Astrocyte (in vitro differentiated cells and primary cell): Measurements from ENCODE around the gene GPN2. TPM values are rescaled to one million over a fixed set of nuclear protein-coding genes. Genes with fewer than 3 reads are reported as not detected.

Source experiments
- DNase-seq: peaks from one replicate; pipeline ENCODE4 v3.0.0-alpha.2; 2010; ENCODE audit warnings: low read depth
- FAIRE-seq: peaks from 2 replicates; lab custom pipeline; 2011; peaks lifted over from hg19 to GRCh38; lab: Jason Lieb, UNC
- H2AFZ ChIP-seq: 2 replicates; pipeline ENCODE4 v1.6.0; 2012; ENCODE audit warnings: low read depth, low read length, inconsistent platforms
- H3K27ac ChIP-seq: 2 replicates; pipeline ENCODE4 v1.5.1; 2011; ENCODE audit warnings: low read depth, low read length, inconsistent platforms
- H3K27me3 ChIP-seq: 2 replicates; pipeline ENCODE4 v1.6.0; 2011; ENCODE audit warnings: low read length, inconsistent platforms; ENCODE audit not compliant: insufficient read depth
- H3K36me3 ChIP-seq: 2 replicates; pipeline ENCODE4 v1.5.1; 2011; ENCODE audit warnings: low read length, inconsistent platforms; ENCODE audit not compliant: insufficient read depth
- H3K4me1 ChIP-seq: 2 replicates; pipeline ENCODE4 v1.5.1; 2011; ENCODE audit warnings: low read length, inconsistent platforms; ENCODE audit not compliant: insufficient read depth
- H3K4me2 ChIP-seq: 2 replicates; pipeline ENCODE4 v1.6.0; 2012; ENCODE audit warnings: low read length, inconsistent platforms
- H3K4me3 ChIP-seq: 2 replicates; pipeline ENCODE4 v1.5.1; 2011; ENCODE audit warnings: low read depth, mild to moderate bottlenecking, low read length, inconsistent platforms; ENCODE audit not compliant: insufficient read depth
- H3K79me2 ChIP-seq: 2 replicates; pipeline ENCODE4 v1.6.0; 2012; ENCODE audit warnings: mild to moderate bottlenecking, low read length, inconsistent platforms; ENCODE audit not compliant: insufficient read depth
- H3K9ac ChIP-seq: 2 replicates; pipeline ENCODE4 v1.6.0; 2012; ENCODE audit warnings: mild to moderate bottlenecking, low read length, inconsistent platforms
- H3K9me3 ChIP-seq: 2 replicates; pipeline ENCODE4 v1.5.1; 2012; ENCODE audit warnings: low read depth, mild to moderate bottlenecking, low read length, inconsistent platforms; ENCODE audit not compliant: insufficient read depth
- H4K20me1 ChIP-seq: 2 replicates; pipeline ENCODE4 v1.6.0; 2012; ENCODE audit warnings: low read length, inconsistent platforms; ENCODE audit not compliant: insufficient read depth
- H3K27ac Mint-ChIP-seq: one replicate; pipeline ENCODE4 v1.8.0; 2021; ENCODE audit warnings: mild to moderate bottlenecking, mixed read lengths; ENCODE audit not compliant: unreplicated experiment
- H3K27me3 Mint-ChIP-seq: one replicate; pipeline ENCODE4 v1.8.0; 2021; ENCODE audit warnings: low read depth, mixed read lengths; ENCODE audit not compliant: unreplicated experiment
- H3K36me3 Mint-ChIP-seq: one replicate; pipeline ENCODE4 v1.8.0; 2021; ENCODE audit warnings: low read depth, mixed read lengths; ENCODE audit not compliant: unreplicated experiment
- H3K4me1 Mint-ChIP-seq: one replicate; pipeline ENCODE4 v1.8.0; 2021; ENCODE audit warnings: low read depth, mixed read lengths; ENCODE audit not compliant: unreplicated experiment
- H3K4me3 Mint-ChIP-seq: one replicate; pipeline ENCODE4 v1.8.0; 2021; ENCODE audit warnings: mild to moderate bottlenecking, moderate library complexity, mixed read lengths; ENCODE audit not compliant: unreplicated experiment
- H3K9me3 Mint-ChIP-seq: one replicate; pipeline ENCODE4 v1.8.0; 2021; ENCODE audit warnings: mild to moderate bottlenecking, mixed read lengths; ENCODE audit not compliant: unreplicated experiment
- EZH2 ChIP-seq: IDR thresholded peaks from 2 replicates; pipeline ENCODE4 v1.6.1; 2012; ENCODE audit warnings: mild to moderate bottlenecking, low read length, inconsistent platforms; ENCODE audit not compliant: insufficient read depth
- total RNA-seq: library from RNA; stranded (reverse); gene quantifications from 2 replicates; pipeline ENCODE4 v1.2.1, GENCODE V29; 2021
- TF ChIP-seq, protein P1 (sequence below): IDR thresholded peaks from 2 replicates; pipeline ENCODE4 v1.5.1; 2011; ENCODE audit warnings: low read depth, mild to moderate bottlenecking, inconsistent platforms, low read length, moderate library complexity; ENCODE audit not compliant: insufficient read depth

Gene GPN2
- total RNA-seq, 1 donor from 2014 or later: 24.5 TPM

DNA sequence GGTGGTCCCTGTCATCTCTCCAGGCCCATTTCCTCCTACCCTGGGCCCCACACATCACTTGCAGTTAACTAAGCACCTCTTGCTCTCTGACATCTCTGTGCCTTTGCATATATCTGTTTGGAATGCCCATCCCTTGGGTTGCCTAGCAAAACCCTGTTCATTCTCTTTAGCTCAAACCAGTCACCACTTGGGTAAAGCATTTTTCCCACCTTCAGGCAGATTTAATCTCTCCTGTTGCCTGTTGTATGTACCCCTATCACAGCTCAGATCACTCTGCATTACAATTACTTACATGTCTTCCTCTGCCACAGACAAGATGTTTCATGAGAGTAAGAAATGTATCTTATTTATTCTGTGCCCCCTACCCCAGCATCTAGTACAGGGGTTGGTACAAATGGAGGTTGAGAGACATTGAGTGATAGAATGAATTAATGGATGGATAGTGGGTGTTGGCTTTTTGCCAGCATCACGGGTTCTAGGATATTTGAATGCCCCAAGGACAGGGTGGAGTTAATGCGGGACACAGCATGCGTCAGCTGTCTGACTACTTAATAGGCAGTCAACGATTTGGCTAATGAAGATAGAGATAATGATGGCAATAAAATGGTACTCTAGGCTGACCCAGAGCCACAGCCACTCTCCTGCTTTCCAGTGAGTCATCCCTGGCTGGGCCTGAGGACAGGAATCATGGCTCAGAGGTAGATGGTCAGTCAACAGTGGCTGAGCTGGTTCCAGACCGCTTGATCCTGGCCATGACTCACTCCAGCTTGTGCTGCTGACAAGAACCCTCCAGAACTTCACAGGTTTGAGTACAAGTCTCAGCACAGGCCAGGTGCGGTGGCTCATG lies 17.2 kb upstream of the GPN2 start:
- Histone ChIP-seq H3K79me2 (no peaks in the 10 kb centered on the region), H3K27ac (no peak overlapping the region), H3K36me3 (no peaks in the 10 kb centered on the region), H3K9ac (no peak overlapping the region), H3K4me2 (no peak overlapping the region), H3K27me3 (no peaks in the 10 kb centered on the region), H3K4me1 (no peaks in the 10 kb centered on the region), H2AFZ (no peak overlapping the region), H4K20me1 (no peaks in the 10 kb centered on the region), H3K9me3 (no peaks in the 10 kb centered on the region), H3K4me3 (no peak overlapping the region)
- TF ChIP-seq EZH2: no peak
- TF ChIP-seq, protein P1, sequence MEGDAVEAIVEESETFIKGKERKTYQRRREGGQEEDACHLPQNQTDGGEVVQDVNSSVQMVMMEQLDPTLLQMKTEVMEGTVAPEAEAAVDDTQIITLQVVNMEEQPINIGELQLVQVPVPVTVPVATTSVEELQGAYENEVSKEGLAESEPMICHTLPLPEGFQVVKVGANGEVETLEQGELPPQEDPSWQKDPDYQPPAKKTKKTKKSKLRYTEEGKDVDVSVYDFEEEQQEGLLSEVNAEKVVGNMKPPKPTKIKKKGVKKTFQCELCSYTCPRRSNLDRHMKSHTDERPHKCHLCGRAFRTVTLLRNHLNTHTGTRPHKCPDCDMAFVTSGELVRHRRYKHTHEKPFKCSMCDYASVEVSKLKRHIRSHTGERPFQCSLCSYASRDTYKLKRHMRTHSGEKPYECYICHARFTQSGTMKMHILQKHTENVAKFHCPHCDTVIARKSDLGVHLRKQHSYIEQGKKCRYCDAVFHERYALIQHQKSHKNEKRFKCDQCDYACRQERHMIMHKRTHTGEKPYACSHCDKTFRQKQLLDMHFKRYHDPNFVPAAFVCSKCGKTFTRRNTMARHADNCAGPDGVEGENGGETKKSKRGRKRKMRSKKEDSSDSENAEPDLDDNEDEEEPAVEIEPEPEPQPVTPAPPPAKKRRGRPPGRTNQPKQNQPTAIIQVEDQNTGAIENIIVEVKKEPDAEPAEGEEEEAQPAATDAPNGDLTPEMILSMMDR: no peak
- peak; percentile 92 for DNase-seq
- Mint-ChIP-seq H3K36me3 (peaks cover 2% of the 10 kb centered on the region), H3K27me3 (peaks cover 10% of the 10 kb centered on the region), H3K27ac (no peak overlapping the region), H3K4me1 (no peaks in the 10 kb centered on the region), H3K9me3 (no peaks in the 10 kb centered on the region), H3K4me3 (no peak overlapping the region)
- no peak for FAIRE-seq

DNA sequence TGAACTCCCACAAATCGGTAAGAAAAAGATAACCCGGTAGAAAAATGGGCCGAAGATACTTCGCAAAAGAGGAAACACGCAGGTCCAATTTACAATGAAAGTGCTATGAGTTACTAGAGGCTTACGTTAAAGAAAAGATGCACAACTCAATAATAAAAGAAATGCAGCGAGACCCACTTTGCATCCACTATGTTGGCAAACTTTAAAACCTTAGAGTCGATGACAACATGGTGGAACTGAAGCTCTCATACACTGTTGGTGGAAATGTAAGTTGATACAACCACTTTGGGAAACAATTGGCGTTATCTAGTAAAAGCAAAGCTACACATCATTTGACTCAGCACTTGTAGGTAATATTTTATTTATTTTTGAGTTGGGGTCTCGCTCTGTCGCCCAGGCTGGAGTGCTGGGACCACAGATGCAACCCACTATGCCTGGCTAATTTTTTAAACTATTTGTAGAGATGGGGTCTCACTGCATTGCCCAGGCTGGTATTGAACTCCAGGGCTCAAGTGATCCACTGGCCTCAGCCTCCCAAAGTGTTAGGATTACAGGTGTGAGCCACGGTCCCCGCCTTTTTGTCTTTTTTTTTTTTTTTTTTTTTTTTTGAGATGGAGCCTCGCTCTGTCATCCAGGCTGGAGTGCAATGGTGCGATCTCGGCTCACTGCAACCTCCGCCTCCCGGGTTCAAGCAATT lies 10.9 kb upstream of the GPN2 start:
- DNase-seq: no peak
- H3K4me3 Mint-ChIP-seq: peak overlapping the region; percentile 95
- FAIRE-seq: peak; percentile 45
- H4K20me1 ChIP-seq: no peaks in the 10 kb centered on the region
- peaks cover 4% of the 10 kb centered on the region for H3K4me1 Mint-ChIP-seq
- H3K27ac Mint-ChIP-seq: peak overlapping the region; percentile 83
- no peaks in the 10 kb centered on the region for H3K9me3 Mint-ChIP-seq
- H3K27me3 ChIP-seq: no peaks in the 10 kb centered on the region
- H3K36me3 Mint-ChIP-seq: no peaks in the 10 kb centered on the region
- H3K79me2 ChIP-seq: peaks cover 33% of the 10 kb centered on the region
- H3K9me3 ChIP-seq: no peaks in the 10 kb centered on the region
- no peaks in the 10 kb centered on the region for H3K27me3 Mint-ChIP-seq
- peak overlapping the region; percentile 79 for H3K4me3 ChIP-seq
- TF ChIP-seq, protein P1: no peak
- TF ChIP-seq EZH2: no peak
- H3K4me2 ChIP-seq: peak overlapping the region; percentile 92
- peak overlapping the region; percentile 88 for H3K27ac ChIP-seq
- H3K4me1 ChIP-seq: peaks cover 12% of the 10 kb centered on the region
- H2AFZ ChIP-seq: peak overlapping the region; percentile 78
- peaks cover 1% of the 10 kb centered on the region for H3K36me3 ChIP-seq
- peak overlapping the region; percentile 93 for H3K9ac ChIP-seq
